Renal pelvis (tissue), 4 donors: ENCODE data around the gene P3H2. TPM values are rescaled to one million over a fixed set of nuclear protein-coding genes. Genes with fewer than 3 reads are reported as not detected.
"Not testable (repeated sequence)": the region's sequence is repeated elsewhere in the genome, so short reads cannot be mapped to it uniquely, and the experiment has no call there.

ENCODE experiments used
- DNase-seq: peaks from one replicate; pipeline ENCODE4 v3.0.0-alpha.2; 2013
- polyA plus RNA-seq, 3 donors: library from polyadenylated mRNA; unstranded; fragments of 120-200 nt; gene quantifications; one replicate each; pipeline ENCODE4 v1.2.1, GENCODE V29; 2013; ENCODE audit not compliant: insufficient read length in 3 of 3

Gene P3H2
- polyA plus RNA-seq, 3 donors = 79.9 to 98.8 (median 84.1) TPM

- no peak for DNase-seq
These were observed 132.4 kb downstream of the P3H2 start for GRCh38 chr3:189988322-189988721.

DNA sequence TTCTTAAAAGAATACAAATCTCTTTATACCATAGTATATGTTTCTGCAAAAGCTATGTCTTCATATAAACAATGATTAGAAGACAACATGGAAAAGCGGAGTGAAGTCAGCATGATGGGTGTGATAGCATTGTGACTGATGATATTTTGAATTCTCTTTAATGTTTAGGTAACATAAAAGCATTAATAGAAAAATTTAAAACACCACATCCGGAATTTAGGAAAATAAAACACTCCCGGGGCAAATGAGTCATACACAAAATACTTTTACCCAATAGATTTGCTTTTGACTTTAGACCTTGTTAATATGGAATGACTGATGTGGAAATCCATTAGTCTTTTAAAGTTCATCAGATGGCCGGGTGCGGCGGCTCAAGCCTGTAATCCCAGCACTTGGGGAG is 134.7 kb downstream of the P3H2 start:
- DNase-seq = no peak

GRCh38 chr3:189983612-189984011 is 137.1 kb downstream of the P3H2 start:
- DNase-seq = no peak

DNA sequence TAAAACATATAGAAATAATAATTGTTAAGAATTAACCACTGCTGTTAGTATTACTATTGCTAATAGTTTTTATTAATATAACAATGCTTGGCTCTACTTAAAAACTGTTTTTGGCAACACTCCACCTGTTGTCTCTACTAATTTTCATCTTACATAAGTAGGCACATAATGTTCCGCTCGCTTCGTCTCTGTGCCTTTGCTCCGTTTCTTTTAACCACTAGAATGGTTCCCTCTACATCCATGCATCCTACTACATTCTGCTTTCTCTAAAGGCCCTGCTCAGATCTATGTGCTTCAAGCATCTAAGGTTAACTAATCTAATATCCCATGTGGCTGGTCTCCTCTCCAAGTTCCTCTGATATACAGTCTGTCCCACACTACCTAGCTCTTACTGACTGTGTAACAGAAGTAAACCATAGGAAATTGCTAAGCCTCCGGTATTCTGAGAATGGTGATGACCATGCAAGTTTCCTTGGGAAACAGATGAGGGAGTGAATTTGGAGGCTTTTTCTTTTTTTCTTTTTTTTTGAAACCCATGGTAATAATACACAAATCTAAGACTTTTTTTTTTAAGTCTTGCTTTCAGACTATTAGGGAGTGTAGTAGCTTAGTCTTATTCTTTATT is 138.3 kb downstream of the P3H2 start:
- no peak for DNase-seq

DNA sequence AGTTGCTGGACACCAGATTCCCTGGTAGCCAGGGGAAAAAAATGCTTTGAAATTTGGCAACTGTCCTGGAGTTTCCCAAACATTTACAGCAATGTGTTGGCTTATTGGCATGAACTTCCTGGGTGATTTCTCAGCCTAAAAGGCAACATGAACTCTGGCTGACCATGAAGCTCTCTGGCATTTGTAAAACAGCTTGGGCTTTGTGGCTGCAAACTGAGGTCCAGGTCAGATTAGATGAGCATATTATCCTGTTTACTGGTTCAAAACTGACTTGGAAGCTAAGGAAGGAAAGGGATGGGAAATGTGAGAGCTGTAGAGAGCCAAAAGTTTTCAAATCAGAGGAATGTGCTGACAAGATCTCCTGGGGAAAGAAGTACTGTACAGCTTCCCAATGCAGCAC is 139.0 kb downstream of the P3H2 start:
- no peak for DNase-seq

GRCh38 chr3:189978753-189979152 is 141.9 kb downstream of the P3H2 start:
- DNase-seq = no peak

DNA sequence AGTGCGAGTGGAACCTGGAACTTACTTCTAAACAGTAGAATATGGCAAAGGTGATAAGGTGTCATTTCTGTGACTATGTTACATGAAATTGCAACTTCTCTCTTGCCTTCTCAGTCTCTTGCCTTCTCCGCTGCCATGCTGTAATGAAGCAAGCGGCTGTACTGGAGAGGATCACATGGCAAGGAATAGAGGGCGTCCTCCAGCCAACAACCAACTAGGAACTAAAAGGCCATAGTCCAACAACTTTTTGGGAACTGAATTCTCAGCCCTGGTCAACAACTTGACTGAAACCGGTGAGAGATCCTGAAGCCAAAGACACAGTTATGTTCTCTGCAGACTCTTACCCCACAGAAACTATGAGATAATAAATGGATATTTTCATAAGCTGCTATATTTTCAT is 143.5 kb downstream of the P3H2 start:
- DNase-seq = no peak

DNA sequence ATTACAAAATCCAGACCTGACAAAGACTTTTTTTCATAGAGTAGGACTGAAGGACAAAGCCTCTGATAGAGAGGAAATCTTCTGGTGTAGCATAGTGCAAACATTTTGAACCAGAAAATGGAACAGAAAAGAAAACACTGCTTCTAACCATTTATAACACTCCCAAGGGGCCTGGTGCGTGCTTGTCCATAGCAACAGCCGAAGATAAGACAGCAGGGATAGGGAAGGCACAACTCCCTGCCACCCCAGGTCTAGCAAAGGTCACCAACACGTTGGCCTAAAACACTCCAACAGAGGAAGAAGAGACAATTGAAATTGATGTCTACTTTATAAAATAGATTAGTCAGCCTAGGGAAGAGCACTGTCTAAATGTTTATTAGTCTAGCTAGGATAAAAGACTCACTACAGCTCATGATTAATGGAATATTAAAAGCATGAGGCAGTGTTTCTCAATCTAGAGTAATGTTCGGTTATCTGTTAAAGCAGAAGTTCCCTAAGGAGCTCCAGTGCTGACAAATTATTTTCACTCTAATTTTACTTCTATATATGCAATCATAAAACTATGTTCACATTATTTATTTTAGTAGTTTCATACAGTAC is 145.2 kb downstream of the P3H2 start:
- no peak for DNase-seq

DNA sequence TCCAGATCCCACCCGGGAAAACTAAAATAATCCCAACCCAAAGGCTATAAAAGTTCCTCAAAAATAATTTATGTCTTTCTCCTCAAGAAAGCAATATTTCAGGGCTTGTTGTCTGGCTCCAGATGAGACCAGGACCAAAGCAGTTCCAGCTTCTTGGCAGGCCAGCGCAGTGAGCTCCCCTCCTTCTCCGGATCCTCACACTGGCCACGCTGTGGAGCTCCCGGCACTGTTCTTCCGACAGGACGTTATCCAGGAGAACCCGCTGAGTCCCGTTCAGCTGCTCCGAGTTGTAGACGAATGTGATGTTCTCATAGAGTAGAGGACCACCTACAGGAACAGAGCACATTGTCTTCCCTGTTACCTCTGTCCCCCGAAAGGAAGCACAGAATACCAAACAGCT is 146.3 kb downstream of the P3H2 start:
- DNase-seq = no peak

GRCh38 chr3:189967254-189967865 is 153.3 kb downstream of the P3H2 start:
- peak; percentile 59 for DNase-seq

DNA sequence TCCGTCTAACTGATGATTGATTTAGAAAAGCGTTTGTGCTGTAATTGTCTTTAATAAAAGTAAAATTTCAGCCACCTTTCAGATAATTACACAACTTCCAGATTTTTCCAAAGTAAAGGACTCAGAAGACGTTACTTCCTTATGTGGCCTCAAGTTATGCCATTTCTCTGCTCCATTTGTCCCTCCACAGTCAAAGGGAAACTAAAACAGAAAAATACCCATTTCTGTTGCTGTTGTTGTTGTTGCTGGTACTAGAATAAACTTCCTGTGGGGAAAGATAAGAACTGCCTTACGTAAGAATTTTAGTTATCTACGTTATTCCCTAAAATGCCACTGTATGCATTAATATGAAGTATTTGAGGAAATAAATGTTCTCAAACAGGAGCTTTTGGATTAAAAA is 153.9 kb downstream of the P3H2 start:
- no peak for DNase-seq

DNA sequence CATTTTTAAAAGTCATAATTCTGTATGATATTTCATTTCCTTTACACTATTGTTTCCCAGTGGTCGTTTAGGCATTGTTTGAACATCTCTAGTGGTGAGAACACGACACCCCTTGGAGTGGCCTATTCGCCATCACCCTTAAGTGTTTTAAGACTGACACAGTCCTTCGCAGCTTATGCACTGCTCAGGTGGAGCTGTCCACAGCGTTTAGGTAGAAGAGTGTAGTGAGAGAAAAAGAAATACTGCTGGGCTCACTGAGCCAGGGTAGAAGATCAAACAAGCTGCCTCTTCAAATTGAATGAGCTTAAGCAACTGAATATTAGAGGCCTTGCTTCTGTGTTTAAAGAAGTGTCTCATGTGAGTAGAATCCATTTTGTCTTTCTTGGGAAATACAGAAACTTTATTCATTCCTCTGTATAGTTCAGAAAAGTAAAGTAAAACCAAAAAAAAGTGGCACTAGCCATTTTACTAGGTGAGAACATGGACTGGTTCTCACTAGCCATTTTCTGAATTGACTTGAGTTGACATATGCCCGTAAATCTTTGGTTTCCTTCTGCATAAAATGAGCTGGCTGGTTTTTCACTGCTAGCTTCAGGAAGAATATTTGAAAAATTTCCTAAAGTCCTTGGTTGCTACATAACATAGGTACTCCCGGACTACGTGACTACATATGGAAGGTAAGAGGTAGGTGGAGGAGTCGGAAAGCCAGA is 155.9 kb downstream of the P3H2 start:
- no peak for DNase-seq

- DNase-seq = no peak
These were observed 158.2 kb downstream of the P3H2 start for GRCh38 chr3:189962466-189962865.

DNA sequence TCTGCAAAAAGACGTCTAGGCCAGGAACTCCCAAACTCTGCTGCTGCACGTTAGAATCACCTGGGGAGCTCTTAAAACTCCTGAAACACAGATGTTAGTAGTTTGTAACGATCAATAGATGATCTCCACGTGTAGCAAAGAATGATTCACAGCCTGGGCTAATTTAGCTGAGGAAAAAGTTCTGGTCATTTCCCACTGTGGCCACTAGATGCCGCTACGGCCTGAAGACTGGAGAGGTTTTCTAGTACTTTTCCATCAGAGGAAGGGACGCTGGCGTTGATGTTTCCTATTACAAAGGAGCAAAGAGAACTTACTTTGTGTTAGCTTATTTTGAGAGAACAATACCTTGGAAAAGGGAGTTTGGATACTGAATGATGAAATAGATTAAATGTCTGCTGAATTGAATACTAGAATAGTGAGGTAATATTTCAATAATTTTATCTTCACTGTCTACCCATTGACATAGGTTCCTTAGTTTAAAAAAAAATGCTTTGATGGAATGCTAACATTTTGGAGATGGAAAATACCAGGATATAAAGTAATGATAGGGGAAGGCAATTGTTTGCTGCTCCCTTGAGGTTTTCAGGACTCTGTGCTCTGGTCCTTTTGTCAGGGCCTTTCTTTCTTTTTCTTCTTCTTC is 159.1 kb downstream of the P3H2 start:
- peak; percentile 79 for DNase-seq

DNA sequence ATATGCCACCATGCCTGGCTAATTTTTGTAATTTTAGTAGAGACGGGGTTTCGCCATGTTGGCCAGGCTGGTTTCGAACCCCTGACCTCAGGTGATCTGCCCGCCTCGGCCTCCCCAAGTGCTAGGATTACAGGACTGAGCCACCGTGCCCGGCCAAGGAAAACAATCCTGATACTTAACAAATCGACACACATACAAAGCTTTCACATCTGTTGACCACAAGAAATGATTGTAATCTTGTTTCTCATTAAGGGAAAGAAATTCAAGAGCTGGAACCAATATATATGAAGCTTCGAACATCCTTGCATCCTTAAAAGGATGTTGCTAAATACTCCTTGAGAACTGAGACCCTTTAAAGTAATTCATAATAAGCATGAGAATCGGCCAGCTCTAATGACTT is 159.6 kb downstream of the P3H2 start:
- DNase-seq = not testable (repeated sequence)

GRCh38 chr3:189954733-189955665 is 165.7 kb downstream of the P3H2 start:
- no peak for DNase-seq

DNA sequence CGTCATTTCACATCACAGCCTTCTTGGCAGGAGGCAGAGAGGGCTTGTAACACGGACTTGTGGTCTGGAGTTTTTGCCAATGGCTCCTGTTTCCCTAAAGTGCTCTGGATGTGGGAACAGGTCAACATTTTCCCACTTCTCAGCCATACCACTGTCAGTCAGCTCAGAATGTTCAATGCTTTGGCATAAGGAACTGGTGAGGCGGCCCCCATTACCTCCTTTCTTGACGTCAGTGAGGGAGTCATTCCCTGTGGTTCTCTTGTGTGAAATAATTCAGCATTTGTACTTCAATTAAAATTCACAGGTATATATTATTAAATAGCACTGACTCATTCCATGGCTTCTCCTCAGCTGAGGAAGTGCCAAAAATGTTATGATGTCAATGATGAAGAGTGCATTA is 167.1 kb downstream of the P3H2 start:
- DNase-seq = no peak

DNA sequence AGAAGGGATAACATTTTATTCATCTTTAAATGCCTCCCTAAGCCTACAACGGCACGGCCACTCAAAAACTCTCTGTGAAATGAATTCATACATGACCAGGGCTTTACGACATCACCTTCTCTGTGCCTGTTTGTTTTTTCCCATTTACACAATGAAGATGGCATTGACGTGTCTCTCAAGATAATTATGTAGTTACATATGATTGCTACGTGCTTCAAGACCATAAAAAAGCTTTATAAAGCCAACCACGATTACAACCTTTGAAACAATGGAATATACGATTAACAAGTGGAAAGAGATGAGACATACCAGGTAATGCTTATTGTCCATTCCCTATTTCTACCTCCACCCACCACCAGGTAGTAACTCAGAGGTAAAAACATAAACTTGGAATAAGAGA is 168.4 kb downstream of the P3H2 start:
- no peak for DNase-seq

DNA sequence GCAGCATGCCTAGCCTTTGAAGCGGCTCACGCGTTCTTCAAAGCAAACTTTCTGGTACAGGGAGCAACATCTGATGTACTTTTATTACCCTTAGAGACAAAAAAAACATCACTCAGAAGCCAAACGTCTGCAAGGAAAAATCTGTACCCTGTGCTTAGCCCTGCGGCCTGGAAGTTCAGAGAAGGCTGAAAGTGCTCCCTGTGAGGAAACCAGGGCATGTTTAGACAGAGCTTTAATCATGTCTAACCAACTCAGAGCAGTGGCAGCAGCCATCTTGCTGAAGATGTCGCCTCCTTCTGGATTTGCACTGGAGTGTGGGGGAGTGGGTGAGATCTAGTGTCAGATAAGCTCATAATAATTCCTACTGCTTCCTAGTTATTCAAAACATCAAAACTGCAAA is 170.4 kb downstream of the P3H2 start:
- DNase-seq = no peak

DNA sequence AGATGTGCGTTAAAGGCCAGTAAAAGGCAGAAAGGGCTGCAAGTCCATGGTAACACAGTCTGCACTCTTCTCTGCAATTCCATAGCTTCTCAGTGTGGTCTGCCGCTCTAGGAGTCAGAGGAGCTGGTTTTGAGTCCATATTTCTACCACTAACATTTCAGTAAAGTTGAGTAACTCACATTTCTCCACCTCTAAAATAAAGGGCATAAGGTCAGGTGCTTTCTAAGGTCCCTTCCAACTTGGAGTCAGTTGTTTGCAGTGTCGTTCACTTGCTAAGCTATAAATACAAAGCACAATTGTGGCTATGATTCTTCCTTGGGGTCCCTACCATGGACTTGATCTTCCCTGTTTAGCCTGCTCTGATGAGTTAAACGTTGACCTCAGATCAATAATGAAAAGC is 171.1 kb downstream of the P3H2 start:
- DNase-seq = no peak

- no peak for DNase-seq
These were observed 172.0 kb downstream of the P3H2 start for GRCh38 chr3:189948724-189949045.
